IMR-90 (cell line): ENCODE data around the gene PRSS1. TPM values are rescaled to one million over a fixed set of nuclear protein-coding genes. Genes with fewer than 3 reads are reported as not detected.

Source experiments
- ATAC-seq: fragments of 200-7000 bp; cut with Tn5 transposase; 2 replicates; pipeline ENCODE4 v1.9.1; 2020; ENCODE audit warnings: low read depth, mild to moderate bottlenecking, moderate library complexity
- BruUV-seq: library from RNA; stranded (reverse); fragments of 400-500 nt; replicated peaks from 2 replicates; lab custom pipeline; 2021; lab: Mats Ljungman, UMichigan
- CTCF ChIA-PET: fragments of 300-600 bp; formaldehyde crosslinking; extraction: SDS; loops from one replicate; lab custom pipeline; 2021; ENCODE audit warnings: antibody characterized with exemption; lab: Yijun Ruan, JAX
- POLR2A ChIA-PET: fragments of 300-600 bp; sonication (Branson Sonifier 250); formaldehyde crosslinking; loops from one replicate; lab custom pipeline; 2022; ENCODE audit warnings: antibody characterized with exemption; ENCODE audit not compliant: unreplicated experiment; lab: Charles Lee
- DNase-seq: peaks from one replicate; pipeline ENCODE4 v3.0.0; 2013
- H2AFZ ChIP-seq: replicated peaks from 2 replicates; pipeline ENCODE3; 2013; ENCODE audit warnings: low read length, mild to moderate bottlenecking; ENCODE audit not compliant: poor library complexity
- H2AK5ac ChIP-seq: 2 replicates; pipeline ENCODE4 v1.6.1; 2013; ENCODE audit warnings: low read depth, low read length, inconsistent platforms
- H2AK9ac ChIP-seq: replicated peaks from 2 replicates; pipeline ENCODE3; 2013; ENCODE audit warnings: mild to moderate bottlenecking, low read depth, low read length, moderate library complexity; ENCODE audit not compliant: poor library complexity
- H2BK120ac ChIP-seq: 2 replicates; pipeline ENCODE4 v1.6.1; 2013; ENCODE audit warnings: low read depth, low read length, inconsistent platforms
- H2BK15ac ChIP-seq: 3 replicates; pipeline ENCODE4 v1.6.1; 2013; ENCODE audit warnings: low read depth, low read length, inconsistent platforms
- H2BK20ac ChIP-seq: 2 replicates; pipeline ENCODE4 v1.6.1; 2013; ENCODE audit warnings: low read depth, mild to moderate bottlenecking, inconsistent platforms, low read length, moderate library complexity
- H2BK5ac ChIP-seq: 2 replicates; pipeline ENCODE4 v1.6.1; 2013; ENCODE audit warnings: mild to moderate bottlenecking, low read depth, low read length, inconsistent platforms; ENCODE audit not compliant: poor library complexity, severe bottlenecking
- H3K14ac ChIP-seq: replicated peaks from 2 replicates; pipeline ENCODE4 v1.6.1; 2013; ENCODE audit warnings: low read depth, low read length, inconsistent platforms
- H3K18ac ChIP-seq: 2 replicates; pipeline ENCODE4 v1.6.1; 2013; ENCODE audit warnings: low read depth, low read length, control low read depth
- H3K23ac ChIP-seq: 2 replicates; pipeline ENCODE4 v1.6.1; 2013; ENCODE audit warnings: low read depth, low read length, inconsistent platforms
- H3K27ac ChIP-seq: 2 replicates; pipeline ENCODE4 v1.5.1; 2013; ENCODE audit warnings: mild to moderate bottlenecking, control low read depth, low read length; ENCODE audit not compliant: insufficient read depth
- H3K27me3 ChIP-seq: 2 replicates; pipeline ENCODE4 v1.6.1; 2013; ENCODE audit warnings: low read length; ENCODE audit not compliant: control insufficient read depth, insufficient read depth
- H3K36me3 ChIP-seq: 2 replicates; pipeline ENCODE4 v1.6.1; 2013; ENCODE audit warnings: low read length, mixed read lengths; ENCODE audit not compliant: control insufficient read depth, insufficient read depth
- H3K4ac ChIP-seq: 2 replicates; pipeline ENCODE4 v1.6.1; 2013; ENCODE audit warnings: low read depth, low read length, inconsistent platforms
- H3K4me1 ChIP-seq: 2 replicates; pipeline ENCODE4 v1.6.1; 2013; ENCODE audit warnings: low read length, mixed read lengths; ENCODE audit not compliant: control insufficient read depth, insufficient read depth
- H3K4me2 ChIP-seq: 2 replicates; pipeline ENCODE4 v1.6.1; 2013; ENCODE audit warnings: low read depth, mild to moderate bottlenecking, control low read depth, low read length, moderate library complexity
- H3K4me3 ChIP-seq: 2 replicates; pipeline ENCODE4 v1.5.1; 2013; ENCODE audit warnings: low read depth, mild to moderate bottlenecking, control low read depth, low read length, moderate library complexity; ENCODE audit not compliant: insufficient read depth
- H3K56ac ChIP-seq: 2 replicates; pipeline ENCODE4 v1.6.1; 2013; ENCODE audit warnings: low read length, inconsistent platforms; ENCODE audit not compliant: insufficient read depth; ENCODE audit errors: extremely low read depth
- H3K79me1 ChIP-seq, 2 experiments: 2 replicates each; pipeline ENCODE4 v1.6.1; 2013; ENCODE audit warnings: low read length in 2 of 2, inconsistent platforms in 1 of 2, low read depth in 1 of 2
- H3K9ac ChIP-seq: 2 replicates; pipeline ENCODE4 v1.6.1; 2013; ENCODE audit warnings: low read depth, low read length, control low read depth
- H3K9me1 ChIP-seq: 2 replicates; pipeline ENCODE4 v1.6.1; 2013; ENCODE audit warnings: low read length, inconsistent platforms; ENCODE audit not compliant: insufficient read depth
- H3K9me3 ChIP-seq: 2 replicates; pipeline ENCODE4 v1.6.1; 2013; ENCODE audit warnings: low read length; ENCODE audit not compliant: control insufficient read depth, insufficient read depth
- H4K20me1 ChIP-seq: 2 replicates; pipeline ENCODE4 v1.6.1; 2013; ENCODE audit warnings: low read length, inconsistent platforms; ENCODE audit not compliant: insufficient read depth
- H4K5ac ChIP-seq: 2 replicates; pipeline ENCODE4 v1.6.1; 2013; ENCODE audit warnings: mild to moderate bottlenecking, low read depth, low read length, control low read depth
- H4K8ac ChIP-seq, 2 experiments: 2 replicates each; pipeline ENCODE4 v1.6.1; 2013; ENCODE audit warnings: low read depth in 2 of 2, low read length in 2 of 2, control low read depth in 1 of 2, inconsistent platforms in 1 of 2
- H4K91ac ChIP-seq: 2 replicates; pipeline ENCODE4 v1.6.1; 2013; ENCODE audit warnings: low read depth, low read length, inconsistent platforms; ENCODE audit not compliant: insufficient read depth
- CHD1 ChIP-seq: IDR thresholded peaks from 2 replicates; pipeline ENCODE4 v1.6.1; 2012; ENCODE audit warnings: low read depth, low read length, improper control_type of control experiment
- CTCF ChIP-seq: conservative IDR thresholded peaks from 2 replicates; pipeline ENCODE4 v1.5.1; 2012; ENCODE audit warnings: mild to moderate bottlenecking, low read depth, low read length, improper control_type of control experiment
- FOS ChIP-seq: fragments of 150-350 bp; IDR thresholded peaks from 2 replicates; pipeline ENCODE4 v1.6.1; 2016; ENCODE audit warnings: low read depth, low read length
- MAFK ChIP-seq: IDR thresholded peaks from 2 replicates; pipeline ENCODE4 v1.6.1; 2012; ENCODE audit warnings: low read depth, low read length, improper control_type of control experiment
- MAZ ChIP-seq: IDR thresholded peaks from 2 replicates; pipeline ENCODE4 v1.6.1; 2012; ENCODE audit warnings: low read depth, mild to moderate bottlenecking, low read length, improper control_type of control experiment, moderate library complexity, borderline replicate concordance
- MXI1 ChIP-seq: IDR thresholded peaks from 2 replicates; pipeline ENCODE4 v1.6.1; 2012; ENCODE audit warnings: low read depth, mild to moderate bottlenecking, low read length, moderate library complexity, borderline replicate concordance
- NFE2L2 ChIP-seq: fragments of 150-350 bp; IDR thresholded peaks from 2 replicates; pipeline ENCODE4 v1.6.1; 2016; ENCODE audit warnings: low read depth, mild to moderate bottlenecking, low read length
- RAD21 ChIP-seq: IDR thresholded peaks from 2 replicates; pipeline ENCODE4 v1.6.1; 2012; ENCODE audit warnings: low read length, improper control_type of control experiment
- RCOR1 ChIP-seq: IDR thresholded peaks from 2 replicates; pipeline ENCODE4 v1.6.1; 2012; ENCODE audit warnings: mild to moderate bottlenecking, low read length, improper control_type of control experiment; ENCODE audit not compliant: insufficient replicate concordance
- RFX5 ChIP-seq: IDR thresholded peaks from 2 replicates; pipeline ENCODE4 v1.8.0; 2012; ENCODE audit warnings: low read depth, mild to moderate bottlenecking, low read length, moderate library complexity
- SMC3 ChIP-seq: fragments of 150-350 bp; IDR thresholded peaks from 2 replicates; pipeline ENCODE4 v1.6.1; 2016; ENCODE audit warnings: low read depth, mild to moderate bottlenecking, antibody characterized with exemption, low read length, moderate library complexity
- WGBS, 2 experiments: methylation state at CpG; one replicate each; pipeline versions ENCODE4 v1.1.5 to v1.1.7; 2013; ENCODE audit warnings: missing lambda C conversion rate in 2 of 2; ENCODE audit not compliant: insufficient read length in 1 of 2; ENCODE audit errors: extremely low coverage in 2 of 2; 5-methylcytosine and 5-hydroxymethylcytosine counted together
- dilution Hi-C: fragments of 300-500 bp; cut with HindIII; formaldehyde crosslinking; loops from one replicate; pipeline ENCODE4 v1.14.3; 2018; ENCODE audit warnings: low sequenced_read_pairs; ENCODE audit not compliant: unreplicated experiment
- in situ Hi-C: fragments of 300-500 bp; cut with MboI; formaldehyde crosslinking; loops from 3 replicates; pipeline ENCODE4 v1.14.3; 2019; ENCODE audit warnings: low sequenced_read_pairs, inconsistent platforms, mixed read lengths
- intact Hi-C: fragments of 100-400 bp; cut with micrococcal nuclease; formaldehyde crosslinking; loops from 2 replicates; pipeline ENCODE4 v1.10.0; 2022
- polyA plus RNA-seq, 3 experiments: library from polyadenylated mRNA; depleted of rRNA; stranded (reverse); fragments of >200 nt; gene quantifications; 2 replicates each; pipeline ENCODE4 v1.2.3, GENCODE V29; 2012; ENCODE audit warnings: low replicate concordance in 1 of 3
- total RNA-seq: library from RNA; depleted of rRNA; stranded (reverse); fragments of >200 nt; gene quantifications from 2 replicates; pipeline ENCODE4 v1.2.3, GENCODE V29; 2012
- TF ChIP-seq, protein P1 (sequence below): fragments of 150-350 bp; IDR thresholded peaks from 2 replicates; pipeline ENCODE4 v1.6.1; 2017; ENCODE audit warnings: mild to moderate bottlenecking, antibody characterized with exemption, low read length, low read depth

The PRSS1 gene
- total and polyA plus RNA-seq, 2 of the 4 experiments (the other 2 are of a cell fraction), result not detected

DNA sequence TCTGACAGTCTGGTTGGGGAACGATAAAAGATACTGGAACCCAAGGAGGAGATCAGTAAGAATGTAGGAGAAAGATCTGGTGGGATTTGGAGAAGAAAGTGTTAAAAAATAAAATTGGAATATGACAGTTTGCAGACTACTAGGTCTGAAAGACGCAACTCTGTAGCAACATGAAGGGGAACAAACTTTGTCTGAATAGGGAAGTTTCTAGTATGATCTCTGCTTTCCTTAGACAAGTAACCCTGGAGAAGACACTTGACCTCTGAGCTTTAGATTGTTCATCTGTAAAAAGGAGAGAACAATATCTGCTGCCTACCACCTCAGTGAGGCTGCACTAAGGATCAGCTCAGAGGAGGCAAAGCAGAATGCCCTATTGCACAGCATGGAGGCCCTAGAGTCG is 3.0 kb upstream of the PRSS1 start:
- H3K27me3 ChIP-seq, result no peaks in the 10 kb centered on the region; the same call in 1 of the 2 replicates
- H3K23ac ChIP-seq, result no peak overlapping the region
- in situ Hi-C loops (no loop called here), dilution Hi-C loops (no loop called here), intact Hi-C loops (no loop called here)
- no peaks in the 10 kb centered on the region for H3K36me3 ChIP-seq
- ChIA-PET CTCF (no interaction called here), POLR2A (no interaction called here)
- no peak overlapping the region for H3K56ac ChIP-seq
- no peak overlapping the region for H3K27ac ChIP-seq
- no peak overlapping the region for H4K8ac ChIP-seq
- no peak overlapping the region for H2AK5ac ChIP-seq
- no peak overlapping the region for H2BK20ac ChIP-seq
- no peak overlapping the region for H3K9ac ChIP-seq
- no peak overlapping the region for H3K18ac ChIP-seq
- H4K20me1 ChIP-seq, result no peaks in the 10 kb centered on the region
- H2BK120ac ChIP-seq, result no peak overlapping the region
- no peak overlapping the region for H2AFZ ChIP-seq
- H3K9me3 ChIP-seq, result no peaks in the 10 kb centered on the region
- no peaks in the 10 kb centered on the region for H3K79me1 ChIP-seq
- BruUV-seq, result no TSS peak
- no peaks in the 10 kb centered on the region for H3K9me1 ChIP-seq
- no peak overlapping the region for H4K5ac ChIP-seq
- H3K4me3 ChIP-seq, result no peak overlapping the region
- TF ChIP-seq MXI1, result no peak
- no peak for TF ChIP-seq MAFK
- TF ChIP-seq RCOR1, result no peak
- TF ChIP-seq MAZ, result no peak
- no peak for TF ChIP-seq RFX5
- TF ChIP-seq CTCF, result no peak
- no peak for TF ChIP-seq CHD1
- TF ChIP-seq SMC3, result no peak
- TF ChIP-seq, protein P1, sequence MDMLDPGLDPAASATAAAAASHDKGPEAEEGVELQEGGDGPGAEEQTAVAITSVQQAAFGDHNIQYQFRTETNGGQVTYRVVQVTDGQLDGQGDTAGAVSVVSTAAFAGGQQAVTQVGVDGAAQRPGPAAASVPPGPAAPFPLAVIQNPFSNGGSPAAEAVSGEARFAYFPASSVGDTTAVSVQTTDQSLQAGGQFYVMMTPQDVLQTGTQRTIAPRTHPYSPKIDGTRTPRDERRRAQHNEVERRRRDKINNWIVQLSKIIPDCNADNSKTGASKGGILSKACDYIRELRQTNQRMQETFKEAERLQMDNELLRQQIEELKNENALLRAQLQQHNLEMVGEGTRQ, result no peak
- no peak for TF ChIP-seq RAD21
- no peak for TF ChIP-seq FOS
- TF ChIP-seq NFE2L2, result no peak
- DNase-seq (no peak), ATAC-seq (no peak)
- H2AK9ac ChIP-seq, result no peak overlapping the region
- H4K91ac ChIP-seq, result no peak overlapping the region
- no peak overlapping the region for H3K14ac ChIP-seq
- no peak overlapping the region for H2BK5ac ChIP-seq
- no peak overlapping the region for H2BK15ac ChIP-seq
- H3K4me2 ChIP-seq, result no peak overlapping the region
- 55% methylated on average over 2 of the region's 3 CpGs; no CpG with 5 or more reads in 1 of the 2 experiments for WGBS, 2 experiments
- no peaks in the 10 kb centered on the region for H3K4me1 ChIP-seq
- no peak overlapping the region for H3K4ac ChIP-seq
